ENCODE results near the gene FLII. TPM values are rescaled to one million over a fixed set of nuclear protein-coding genes. Genes with fewer than 3 reads are reported as not detected.

FLII gene
- total RNA-seq, 4 donors from 2014 or later = 190 to 344 (median 232) TPM

GRCh38 chr17:18263885-18264682 is 5.5 kb upstream of the FLII start:
- TF ChIP-seq CTCF (IDR thresholded peaks at IDR 0.05) (no peak), POLR2A (IDR thresholded peaks at IDR 0.05) (no peak)
- Histone ChIP-seq H3K9me3 (no peaks in the 10 kb centered on the region), H3K27ac (no peak overlapping the region), H3K36me3 (peaks cover 10 to 44% (median 20%) of the 10 kb centered on the region in 3 donors), H3K27me3 (no peaks in the 10 kb centered on the region), H3K4me1 (peaks cover 27 to 38% (median 27%) of the 10 kb centered on the region in 3 donors), H3K4me3 (no peak overlapping the region)
- intact Hi-C loops (cut with DNase I) = no loop called here
- WGBS, 2 donors = 98 to 100% methylated on average over 9 to 15 of the region's 50 CpGs
- no peak for DNase-seq

GRCh38 chr17:18262641-18263040 is 4.1 kb upstream of the FLII start:
- intact Hi-C loops (cut with DNase I) = no loop called here
- no peaks in the 10 kb centered on the region for H3K9me3 ChIP-seq
- 80% methylated on average over 3 of the region's 12 CpGs; no CpG with 5 or more reads in 1 of the 2 donors for WGBS, 2 donors
- no peak for DNase-seq
- no peaks in the 10 kb centered on the region for H3K27me3 ChIP-seq
- TF ChIP-seq POLR2A (IDR thresholded peaks at IDR 0.05) (no peak), CTCF (IDR thresholded peaks at IDR 0.05) (no peak)
- peaks cover 31 to 41% (median 33%) of the 10 kb centered on the region in 3 donors for H3K4me1 ChIP-seq
- H3K4me3 ChIP-seq = no peak overlapping the region
- H3K36me3 ChIP-seq = peaks cover 10 to 44% (median 20%) of the 10 kb centered on the region in 3 donors
- no peak overlapping the region for H3K27ac ChIP-seq

- Histone ChIP-seq H3K27ac (peak overlapping the region; percentile 96 to 99 (median 97)), H3K27me3 (no peaks in the 10 kb centered on the region), H3K9me3 (no peaks in the 10 kb centered on the region), H3K4me1 (peaks cover 36 to 46% (median 38%) of the 10 kb centered on the region in 3 donors), H3K4me3 (peak overlapping the region in 3 of 4 donors; percentile 72 to 84 (median 83)), H3K36me3 (peaks cover 10 to 44% (median 20%) of the 10 kb centered on the region in 3 donors)
- no peak for DNase-seq
- WGBS, 2 donors = 40% methylated on average over 1 of the region's 2 CpGs; no CpG with 5 or more reads in 1 of the 2 donors
- TF ChIP-seq CTCF (IDR thresholded peaks at IDR 0.05) (no peak), POLR2A (IDR thresholded peaks at IDR 0.05) (no peak)
- intact Hi-C loops (cut with DNase I) = no loop called here
These were observed 3.6 kb upstream of the FLII start for GRCh38 chr17:18262111-18262510.

- H3K27me3 ChIP-seq = no peaks in the 10 kb centered on the region
- peaks cover 41 to 51% (median 43%) of the 10 kb centered on the region in 3 donors for H3K4me1 ChIP-seq
- TF ChIP-seq CTCF (IDR thresholded peaks at IDR 0.05) (no peak), POLR2A (IDR thresholded peaks at IDR 0.05) (no peak)
- no peak for DNase-seq
- no peaks in the 10 kb centered on the region for H3K9me3 ChIP-seq
- H3K27ac ChIP-seq = peak overlapping the region; percentile 96 to 99 (median 97)
- intact Hi-C loops (cut with DNase I) = no loop called here
- 60% methylated on average over 1 of the region's 3 CpGs; no CpG with 5 or more reads in 1 of the 2 donors for WGBS, 2 donors
- peaks cover 10 to 45% (median 20%) of the 10 kb centered on the region in 3 donors for H3K36me3 ChIP-seq
- peak overlapping the region; percentile 72 to 84 (median 80) for H3K4me3 ChIP-seq
These were observed 3.1 kb upstream of the FLII start for GRCh38 chr17:18261659-18262058.

- H3K9me3 ChIP-seq = no peaks in the 10 kb centered on the region
- peak overlapping the region; percentile 96 to 99 (median 97) for H3K27ac ChIP-seq
- intact Hi-C loops (cut with DNase I) = no loop called here
- peaks cover 44 to 56% (median 45%) of the 10 kb centered on the region in 3 donors for H3K4me1 ChIP-seq
- no peak for DNase-seq
- H3K27me3 ChIP-seq = no peaks in the 10 kb centered on the region
- WGBS, 2 donors = 2% methylated on average over 11 of the region's 16 CpGs; no CpG with 5 or more reads in 1 of the 2 donors
- peak overlapping the region; percentile 72 to 84 (median 80) for H3K4me3 ChIP-seq
- peaks cover 10 to 45% (median 23%) of the 10 kb centered on the region in 3 donors for H3K36me3 ChIP-seq
- TF ChIP-seq POLR2A (IDR thresholded peaks at IDR 0.05) (no peak), CTCF (IDR thresholded peaks at IDR 0.05) (no peak)
These were observed 2.6 kb upstream of the FLII start for GRCh38 chr17:18261146-18261515.
